ENCODE results near the gene PRPF19.
A peak's percentile ranks its signal among the peaks of the same experiment; 100 is the strongest.

The PRPF19 gene

DNA sequence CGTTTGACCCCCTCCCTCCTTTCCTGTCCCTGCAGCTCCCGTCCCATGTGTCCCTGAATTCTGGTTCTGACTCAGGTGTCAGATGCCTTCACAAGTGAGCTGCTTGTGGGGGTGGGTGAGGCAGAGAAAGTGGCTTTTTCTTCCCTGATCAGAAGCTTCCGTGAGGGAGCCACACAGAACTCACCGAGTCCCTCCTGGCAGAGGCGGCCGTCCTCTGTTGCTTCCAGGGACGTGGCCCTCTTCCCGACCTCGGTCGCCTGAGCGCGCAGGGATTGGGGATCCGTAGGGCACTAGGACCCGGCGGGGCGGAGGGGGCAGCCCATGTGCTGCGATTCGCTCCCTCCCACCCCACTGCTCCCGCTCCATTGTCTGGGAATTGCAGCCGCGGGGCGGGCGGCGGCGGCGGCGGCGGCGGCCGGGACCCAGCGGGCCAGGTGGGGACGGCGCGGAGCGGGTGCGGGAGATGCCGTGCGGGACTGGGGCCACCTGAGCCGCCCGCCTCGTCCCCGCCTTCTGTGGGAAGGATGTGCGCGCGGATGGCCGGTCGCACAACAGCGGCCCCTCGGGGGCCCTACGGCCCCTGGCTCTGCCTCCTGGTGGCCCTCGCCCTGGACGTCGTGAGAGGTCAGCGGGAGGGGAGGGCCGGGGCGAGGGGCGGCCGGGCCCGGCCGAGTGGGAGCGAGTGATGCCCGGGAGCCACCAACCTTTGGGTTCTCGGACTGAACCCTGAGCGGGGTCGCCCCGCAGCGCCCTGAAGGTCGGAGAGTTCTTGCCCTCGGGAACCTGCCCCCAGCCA, 17.9 kb upstream of the PRPF19 start, which contains the start of gene TMEM132A:
Gene TMEM132A, plus strand, starts transcription at position 351 of the 796 bp plus-strand sequence. Its CDS starts 174 bp downstream, at position 525.
- Mint-ChIP-seq H3K4me3 (peak within 1 kb of the TSS; percentile 51), H3K9me3 (no peaks in the 10 kb centered on the region), H3K27me3 (peaks cover 64% of the 10 kb centered on the region), H3K36me3 (peaks cover 22% of the 10 kb centered on the region), H3K27ac (no peak within 1 kb of the TSS), H3K4me1 (peaks cover 12% of the 10 kb centered on the region)
- peak; percentile 41 for DNase-seq
- CTCF ChIA-PET: interaction anchor here (0.7 kb wide), 1 partner anchor 9 kb away, joined by 3 read pairs; no protein-coding TSS in a partner anchor

DNA sequence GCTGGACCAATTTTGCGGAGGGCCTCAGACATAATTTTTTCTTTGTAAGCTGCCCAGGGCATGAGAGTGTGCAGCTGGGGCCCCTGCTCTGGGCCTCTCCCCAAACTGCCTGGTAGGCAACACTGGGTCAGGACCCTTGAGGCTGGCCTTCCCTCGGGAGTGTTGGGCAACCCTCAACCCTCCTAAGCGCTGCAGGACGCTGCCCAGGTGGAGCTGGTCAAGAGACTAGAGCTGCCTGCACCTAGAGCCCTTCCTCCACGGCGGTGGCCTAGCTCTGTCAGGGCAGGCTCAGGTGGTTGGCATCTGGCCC, 17.4 kb upstream of the PRPF19 start:
- CTCF ChIA-PET: interaction anchor here (0.7 kb wide), 1 partner anchor 8 kb away, joined by 3 read pairs; no protein-coding TSS in a partner anchor
- DNase-seq: no peak
- H3K4me3 Mint-ChIP-seq: peak overlapping the region; percentile 51
- H3K9me3 Mint-ChIP-seq: no peaks in the 10 kb centered on the region
- no peak overlapping the region for H3K27ac Mint-ChIP-seq
- H3K36me3 Mint-ChIP-seq: peaks cover 22% of the 10 kb centered on the region
- H3K27me3 Mint-ChIP-seq: peaks cover 59% of the 10 kb centered on the region
- peaks cover 13% of the 10 kb centered on the region for H3K4me1 Mint-ChIP-seq

DNA sequence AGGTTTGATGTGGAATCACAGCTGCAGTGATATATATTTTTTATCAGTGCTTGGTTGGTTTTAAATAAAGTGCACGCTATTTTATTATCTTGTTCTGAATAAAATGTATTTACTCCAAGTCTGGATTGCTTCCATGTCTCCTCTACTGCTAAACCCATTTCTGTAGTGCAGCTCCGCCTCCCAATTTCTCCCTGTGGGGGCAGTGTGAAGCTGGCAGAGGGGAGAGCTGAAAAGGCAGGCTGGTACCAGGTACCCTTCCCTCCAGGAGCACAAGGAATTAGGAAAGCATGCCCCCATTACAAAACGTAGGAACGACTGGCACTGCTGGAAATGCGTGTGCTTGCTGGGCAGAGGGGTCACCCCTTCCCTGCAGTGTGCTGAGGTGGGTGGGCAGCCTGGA, 16.9 kb upstream of the PRPF19 start:
- peak overlapping the region; percentile 41 for H3K4me3 Mint-ChIP-seq
- H3K9me3 Mint-ChIP-seq: no peaks in the 10 kb centered on the region
- H3K27ac Mint-ChIP-seq: no peak overlapping the region
- peaks cover 22% of the 10 kb centered on the region for H3K36me3 Mint-ChIP-seq
- DNase-seq: no peak
- peaks cover 13% of the 10 kb centered on the region for H3K4me1 Mint-ChIP-seq
- CTCF ChIA-PET: interaction anchor here (0.7 kb wide), 1 partner anchor 8 kb away, joined by 3 read pairs; no protein-coding TSS in a partner anchor
- H3K27me3 Mint-ChIP-seq: peaks cover 54% of the 10 kb centered on the region

DNA sequence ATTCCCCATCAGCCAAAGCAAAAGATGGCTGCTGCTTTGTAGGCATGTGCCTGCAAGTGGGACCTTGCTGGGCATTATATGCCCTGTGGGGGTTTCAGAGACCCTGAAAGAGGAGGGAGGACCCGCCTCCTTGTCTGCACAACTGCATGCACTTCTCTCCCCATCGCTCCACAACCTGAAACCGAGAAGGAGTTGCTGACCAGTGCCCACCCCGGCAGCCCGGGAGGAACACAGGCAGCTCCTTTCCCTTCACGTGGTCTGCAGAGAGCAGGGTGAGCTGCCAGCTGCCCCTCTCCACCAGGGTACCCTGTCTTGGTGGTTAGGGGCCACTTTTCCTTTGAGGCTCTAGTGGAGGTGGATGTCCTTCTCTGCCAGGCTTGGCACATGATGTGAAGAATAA, 16.5 kb upstream of the PRPF19 start:
- CTCF ChIA-PET: no interaction called here
- Mint-ChIP-seq H3K27ac (no peak overlapping the region), H3K9me3 (no peaks in the 10 kb centered on the region), H3K27me3 (peaks cover 52% of the 10 kb centered on the region), H3K4me3 (no peak overlapping the region), H3K36me3 (peaks cover 22% of the 10 kb centered on the region), H3K4me1 (peaks cover 15% of the 10 kb centered on the region)
- DNase-seq: no peak

DNA sequence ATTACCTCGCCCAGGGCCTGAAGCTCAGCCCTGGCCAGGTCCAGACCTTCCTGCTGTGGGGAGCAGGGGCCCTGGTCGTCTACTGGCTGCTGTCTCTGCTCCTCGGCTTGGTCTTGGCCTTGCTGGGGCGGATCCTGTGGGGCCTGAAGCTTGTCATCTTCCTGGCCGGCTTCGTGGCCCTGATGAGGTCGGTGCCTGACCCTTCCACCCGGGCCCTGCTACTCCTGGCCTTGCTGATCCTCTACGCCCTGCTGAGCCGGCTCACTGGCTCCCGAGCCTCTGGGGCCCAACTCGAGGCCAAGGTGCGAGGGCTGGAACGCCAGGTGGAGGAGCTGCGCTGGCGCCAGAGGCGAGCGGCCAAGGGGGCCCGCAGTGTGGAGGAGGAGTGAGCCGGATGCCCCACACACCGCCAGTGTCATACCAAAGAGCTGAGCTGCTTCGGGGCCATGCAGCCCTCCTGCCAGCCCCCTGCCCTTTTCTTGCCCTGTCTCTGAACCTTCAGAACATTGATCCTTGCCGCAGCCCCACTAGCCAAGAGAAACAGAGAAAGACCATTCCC, 15.5 kb upstream of the PRPF19 start:
- H3K9me3 Mint-ChIP-seq: no peaks in the 10 kb centered on the region
- CTCF ChIA-PET: no interaction called here

DNA sequence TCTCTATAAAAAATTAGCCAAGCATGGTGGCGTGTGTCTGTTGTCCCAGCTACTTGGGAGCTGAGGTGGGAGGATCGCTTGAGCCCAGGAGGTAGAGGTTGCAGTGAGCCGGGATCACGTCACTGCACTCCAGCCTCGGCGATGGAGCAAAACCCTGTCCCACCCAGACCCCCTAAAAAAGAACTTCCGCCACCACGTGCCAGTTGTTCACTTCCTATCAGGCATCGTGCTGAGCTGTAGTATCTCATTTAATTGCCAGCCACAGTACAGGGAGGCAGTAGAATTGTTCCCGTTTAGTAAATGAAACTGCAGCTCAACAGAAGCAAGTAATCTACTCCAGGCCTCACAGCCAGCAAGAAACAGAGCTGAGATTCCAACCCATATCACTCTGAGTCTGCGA, 14.9 kb upstream of the PRPF19 start:
- H3K4me3 Mint-ChIP-seq: no peak overlapping the region
- H3K9me3 Mint-ChIP-seq: no peaks in the 10 kb centered on the region
- CTCF ChIA-PET: interaction anchor here (1.3 kb wide), 1 partner anchor 22 kb away, joined by 3 read pairs; no protein-coding TSS in a partner anchor
- no peak overlapping the region for H3K27ac Mint-ChIP-seq
- H3K27me3 Mint-ChIP-seq: peaks cover 36% of the 10 kb centered on the region
- H3K36me3 Mint-ChIP-seq: peaks cover 22% of the 10 kb centered on the region
- peaks cover 24% of the 10 kb centered on the region for H3K4me1 Mint-ChIP-seq
- no peak for DNase-seq

More for the DNA sequence above, 15.5 kb upstream of the PRPF19 start:
- H3K27ac Mint-ChIP-seq: no peak overlapping the region
- peaks cover 22% of the 10 kb centered on the region for H3K36me3 Mint-ChIP-seq
- no peak overlapping the region for H3K4me3 Mint-ChIP-seq
- DNase-seq: no peak
- peaks cover 20% of the 10 kb centered on the region for H3K4me1 Mint-ChIP-seq
- H3K27me3 Mint-ChIP-seq: peaks cover 42% of the 10 kb centered on the region

DNA sequence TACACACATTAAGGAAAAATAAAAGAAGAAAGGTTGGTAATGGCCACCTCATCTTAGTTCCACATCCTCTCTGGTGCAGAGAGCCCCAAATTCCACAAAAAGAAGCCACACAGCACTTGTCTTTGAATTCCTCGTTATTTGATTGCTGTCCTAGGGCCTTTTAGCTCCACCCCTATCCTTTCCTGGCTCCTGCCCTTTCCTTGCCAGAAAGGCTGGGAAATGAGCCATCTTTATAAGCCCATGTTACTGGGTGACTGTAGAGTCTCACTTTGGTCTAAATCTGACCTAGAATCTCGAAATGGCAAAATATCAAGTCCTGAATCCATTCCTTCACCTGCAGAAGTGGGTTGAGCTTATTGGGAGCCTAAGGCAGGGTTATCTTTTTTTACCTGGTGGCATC, 13.6 kb upstream of the PRPF19 start:
- no peak for DNase-seq
- Mint-ChIP-seq H3K4me1 (peaks cover 32% of the 10 kb centered on the region), H3K9me3 (no peaks in the 10 kb centered on the region), H3K27me3 (peaks cover 23% of the 10 kb centered on the region), H3K4me3 (no peak overlapping the region), H3K36me3 (peaks cover 26% of the 10 kb centered on the region), H3K27ac (no peak overlapping the region)
- CTCF ChIA-PET: interaction anchor here (1.3 kb wide), 1 partner anchor 21 kb away, joined by 3 read pairs; no protein-coding TSS in a partner anchor

DNA sequence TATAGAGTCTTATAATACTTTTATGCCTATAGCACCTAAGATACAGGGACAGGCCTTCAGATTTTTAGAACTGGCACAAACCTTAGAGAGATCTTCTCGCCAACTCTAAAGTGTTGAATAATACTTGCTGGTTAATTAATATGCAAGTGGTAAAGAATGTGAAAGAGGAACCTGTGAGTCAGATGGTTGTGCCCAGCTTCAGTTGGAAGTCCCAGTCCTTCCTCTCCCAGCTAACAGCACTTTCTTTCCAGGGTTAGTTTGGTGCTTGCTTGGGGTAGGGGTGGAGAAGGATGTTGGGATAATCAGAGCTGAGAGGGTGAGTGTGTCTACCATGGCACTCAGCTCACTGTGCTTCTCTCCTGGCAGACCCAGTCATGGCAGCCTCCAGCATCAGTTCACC, 12.9 kb upstream of the PRPF19 start:
- H3K27ac Mint-ChIP-seq: no peak overlapping the region
- CTCF ChIA-PET: interaction anchor here (0.9 to 1.0 kb wide), 2 partner anchors 9 to 162 kb away, joined by 3 to 4 read pairs; no protein-coding TSS in a partner anchor
- H3K27me3 Mint-ChIP-seq: peaks cover 16% of the 10 kb centered on the region
- H3K36me3 Mint-ChIP-seq: peaks cover 26% of the 10 kb centered on the region
- H3K9me3 Mint-ChIP-seq: no peaks in the 10 kb centered on the region
- no peak overlapping the region for H3K4me3 Mint-ChIP-seq
- no peak for DNase-seq
- H3K4me1 Mint-ChIP-seq: peaks cover 33% of the 10 kb centered on the region

DNA sequence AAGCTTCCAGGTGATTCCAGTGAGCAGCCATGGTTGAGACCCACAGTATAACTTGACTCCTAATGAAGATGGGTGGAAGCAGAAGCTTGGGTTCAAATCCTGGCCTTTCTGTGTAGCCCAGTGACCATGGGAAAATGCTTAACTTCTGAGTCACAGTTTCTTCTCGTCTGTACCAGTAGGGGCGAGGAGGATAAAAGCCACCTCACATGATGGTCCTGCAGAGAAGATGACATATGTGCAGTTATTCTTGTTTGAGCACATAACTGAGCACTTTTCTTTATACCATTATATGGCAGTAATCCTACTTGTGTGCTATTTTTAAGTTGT, 12.5 kb upstream of the PRPF19 start:
- H3K27me3 Mint-ChIP-seq: peaks cover 12% of the 10 kb centered on the region
- no peak for DNase-seq

DNA sequence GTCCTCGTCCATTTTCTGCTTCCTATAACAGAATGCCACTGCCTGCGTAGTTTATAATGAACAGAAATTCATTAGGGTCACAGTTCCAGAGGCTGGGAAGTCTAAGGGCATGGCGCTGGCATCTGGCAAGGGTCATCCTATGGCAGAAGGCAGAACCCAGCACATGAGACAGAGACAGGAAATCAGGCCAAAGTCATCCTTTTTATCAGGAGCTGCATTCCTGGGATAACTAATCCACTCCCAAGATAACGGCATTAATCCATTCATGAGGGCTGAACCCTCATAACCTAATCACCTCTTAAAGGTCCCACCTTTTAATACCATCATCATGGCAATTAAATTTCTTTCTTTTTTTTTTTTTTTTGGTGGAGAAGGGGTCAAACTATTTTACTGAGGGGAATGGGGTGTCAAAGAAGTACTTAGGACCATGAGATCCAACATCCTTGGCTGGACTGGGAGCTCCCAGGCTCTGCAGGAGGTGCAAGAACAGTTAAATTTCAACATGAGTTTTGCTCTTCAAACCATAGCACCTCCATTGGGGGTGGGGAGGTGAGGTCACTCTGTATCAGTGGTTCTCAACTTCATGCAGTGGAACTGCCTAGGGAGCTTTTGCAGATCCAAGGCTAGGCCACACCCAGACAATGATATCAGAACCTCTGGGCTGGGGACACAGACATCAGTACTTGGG, 12.0 kb upstream of the PRPF19 start:
- CTCF ChIA-PET: interaction anchor here (0.9 to 1.0 kb wide), 2 partner anchors 10 to 163 kb away, joined by 3 to 4 read pairs; no protein-coding TSS in a partner anchor
- H3K4me1 Mint-ChIP-seq: peaks cover 32% of the 10 kb centered on the region
- peaks cover 7% of the 10 kb centered on the region for H3K27me3 Mint-ChIP-seq
- peaks cover 22% of the 10 kb centered on the region for H3K36me3 Mint-ChIP-seq
- H3K4me3 Mint-ChIP-seq: no peak overlapping the region
- H3K9me3 Mint-ChIP-seq: no peaks in the 10 kb centered on the region
- no peak for DNase-seq
- no peak overlapping the region for H3K27ac Mint-ChIP-seq

More for the DNA sequence above, 12.5 kb upstream of the PRPF19 start:
- Mint-ChIP-seq H3K4me1 (peaks cover 30% of the 10 kb centered on the region), H3K36me3 (peaks cover 24% of the 10 kb centered on the region), H3K27ac (no peak overlapping the region), H3K9me3 (no peaks in the 10 kb centered on the region), H3K4me3 (no peak overlapping the region)
- CTCF ChIA-PET: interaction anchor here (0.9 to 1.0 kb wide), 2 partner anchors 9 to 163 kb away, joined by 3 to 4 read pairs; no protein-coding TSS in a partner anchor

DNA sequence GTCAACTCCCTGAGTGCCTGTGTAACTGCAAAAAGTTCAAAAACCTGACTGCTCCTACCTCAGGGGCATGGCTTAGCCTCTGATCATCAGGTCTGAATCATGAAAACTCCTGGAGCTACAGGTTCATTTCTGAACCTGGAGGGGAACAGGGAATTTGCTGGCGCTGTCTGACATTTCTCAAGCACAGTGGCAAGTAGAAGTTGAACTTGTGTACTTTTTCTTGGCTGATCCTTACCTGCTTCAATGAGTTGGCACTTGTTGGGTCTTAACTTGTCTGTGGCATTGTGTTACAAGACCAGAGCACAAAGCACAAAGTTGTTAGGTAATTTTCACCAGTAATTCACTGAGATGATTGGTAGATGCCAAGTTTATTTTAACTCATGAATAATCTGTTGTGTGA, 10.9 kb upstream of the PRPF19 start:
- Mint-ChIP-seq H3K9me3 (no peaks in the 10 kb centered on the region), H3K27ac (peak overlapping the region; percentile 13), H3K4me3 (no peak overlapping the region), H3K4me1 (peaks cover 42% of the 10 kb centered on the region), H3K36me3 (peaks cover 14% of the 10 kb centered on the region), H3K27me3 (no peaks in the 10 kb centered on the region)
- CTCF ChIA-PET: interaction anchor here (2.7 kb wide), 1 partner anchor 86 kb away, joined by 9 read pairs; no protein-coding TSS in a partner anchor
- no peak for DNase-seq

DNA sequence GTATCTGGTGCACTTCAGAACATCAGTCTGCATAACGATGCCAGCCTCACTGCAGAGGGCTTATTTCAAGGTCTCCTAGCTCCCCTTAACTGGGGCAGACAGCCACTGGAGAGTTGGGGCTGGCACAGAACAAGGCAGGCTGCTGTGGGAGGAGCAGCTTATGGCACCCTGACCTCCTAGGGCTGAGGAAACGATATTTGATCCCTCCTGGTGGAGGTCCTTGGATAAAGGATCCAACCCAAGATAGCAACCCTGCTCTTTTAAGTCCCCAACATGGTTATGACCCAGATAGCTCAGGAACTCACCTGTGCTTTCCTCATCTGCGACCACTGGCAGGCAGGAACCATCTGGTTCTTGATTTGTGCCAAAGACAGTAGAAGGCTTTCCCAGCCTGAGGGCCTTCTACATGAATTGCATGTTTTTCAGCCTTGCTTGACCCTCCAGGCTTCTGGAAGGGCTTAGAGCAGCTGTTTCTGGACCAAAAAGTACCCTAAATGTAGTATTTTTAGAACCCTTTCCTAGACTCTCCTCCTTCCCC, 10.4 kb upstream of the PRPF19 start:
- H3K4me1 Mint-ChIP-seq: peaks cover 48% of the 10 kb centered on the region
- no peak overlapping the region for H3K27ac Mint-ChIP-seq

DNA sequence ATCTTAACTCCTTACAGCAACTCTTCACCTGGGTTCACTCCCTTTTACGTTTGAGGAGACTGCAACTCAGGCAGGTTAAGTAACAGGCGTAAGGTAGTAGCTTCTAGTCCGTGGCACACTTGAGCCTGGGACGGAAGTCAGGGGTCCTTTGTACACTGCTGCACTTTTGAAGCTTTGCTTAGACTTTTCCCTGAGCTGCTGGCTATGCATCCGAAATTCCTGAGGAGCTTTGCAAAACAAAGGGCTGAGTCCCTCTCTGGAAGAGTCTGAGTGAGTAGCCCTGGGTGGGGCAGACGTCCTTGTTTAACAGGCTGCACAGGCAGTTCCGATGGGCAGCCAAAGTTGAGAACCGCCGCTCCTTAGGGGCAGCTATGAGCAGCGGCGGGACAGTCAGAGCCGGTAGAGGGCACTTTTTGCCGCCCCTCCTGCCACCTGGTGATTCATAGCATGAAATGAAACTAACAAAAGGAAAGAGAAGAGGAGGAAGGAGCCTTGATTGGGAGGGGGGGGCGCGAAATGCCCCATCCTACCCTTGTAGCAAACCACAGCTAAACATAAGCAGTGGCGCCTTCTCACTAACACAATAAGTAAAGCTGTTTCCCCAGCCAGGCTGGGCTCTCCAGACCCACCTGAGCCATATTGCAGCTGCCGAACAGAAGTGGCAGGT, 9.0 kb upstream of the PRPF19 start:
- peak; percentile 88 for DNase-seq
- Mint-ChIP-seq H3K4me1 (peaks cover 58% of the 10 kb centered on the region), H3K9me3 (no peaks in the 10 kb centered on the region)

More for the DNA sequence above, 10.4 kb upstream of the PRPF19 start:
- no peaks in the 10 kb centered on the region for H3K9me3 Mint-ChIP-seq
- DNase-seq: no peak
- peak overlapping the region; percentile 28 for H3K4me3 Mint-ChIP-seq
- H3K36me3 Mint-ChIP-seq: peaks cover 12% of the 10 kb centered on the region
- CTCF ChIA-PET: interaction anchor here (2.7 kb wide), 1 partner anchor 86 kb away, joined by 9 read pairs; no protein-coding TSS in a partner anchor
- no peaks in the 10 kb centered on the region for H3K27me3 Mint-ChIP-seq

More for the DNA sequence above, 9.0 kb upstream of the PRPF19 start:
- Mint-ChIP-seq H3K27me3 (peaks cover under 1% of the 10 kb centered on the region), H3K36me3 (peaks cover 5% of the 10 kb centered on the region), H3K27ac (peak overlapping the region; percentile 95), H3K4me3 (peak overlapping the region; percentile 92)
- CTCF ChIA-PET: interaction anchor here (0.7 to 5.5 kb wide), 15 partner anchors 8 to 276 kb away, joined by 3 to 57 read pairs (median 3); partner anchors contain the start of gene PRPF19
